Measurements from ENCODE around the gene TMEM179. TPM values are rescaled to one million over a fixed set of nuclear protein-coding genes. Genes with fewer than 3 reads are reported as not detected.

Gene TMEM179
- total and polyA plus RNA-seq, 8 donors: 1.1 to 35.3 (median 3.3) TPM

DNA sequence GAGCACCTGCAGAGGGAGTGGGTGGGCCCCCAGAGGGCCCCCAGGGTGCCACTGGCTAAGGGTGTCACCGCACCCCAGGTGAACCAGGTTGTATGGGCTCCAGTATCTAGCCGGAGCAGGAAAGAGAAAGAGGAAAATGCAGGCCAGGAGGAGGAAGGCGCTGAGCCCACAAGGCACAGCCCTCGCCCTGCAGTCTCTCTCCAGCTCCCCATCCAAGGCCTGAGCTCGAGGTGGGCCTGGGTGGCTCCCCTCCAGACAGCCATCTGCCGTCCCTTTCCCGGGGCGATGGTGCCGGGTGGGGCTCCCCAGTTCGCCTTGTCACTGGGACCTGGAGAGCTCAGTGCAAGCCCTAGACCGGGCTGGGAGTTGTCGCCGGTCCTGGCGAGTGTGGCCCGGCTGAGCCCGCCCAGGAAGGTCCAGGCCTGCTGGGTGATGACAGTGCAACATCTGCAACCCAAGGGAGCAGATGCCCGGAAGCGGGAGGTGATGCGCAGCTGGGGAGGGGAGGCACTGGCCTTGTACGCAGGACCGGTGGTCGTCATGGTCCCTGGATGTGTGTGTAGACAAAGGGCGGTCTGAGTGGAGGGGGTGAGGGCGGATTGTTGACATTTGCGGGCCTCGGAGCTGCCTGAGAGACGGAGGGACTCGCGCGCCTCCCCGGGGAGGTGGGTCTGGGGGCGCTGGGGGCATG is 716 bp downstream of the TMEM179 start:
- TF ChIP-seq, protein P1, sequence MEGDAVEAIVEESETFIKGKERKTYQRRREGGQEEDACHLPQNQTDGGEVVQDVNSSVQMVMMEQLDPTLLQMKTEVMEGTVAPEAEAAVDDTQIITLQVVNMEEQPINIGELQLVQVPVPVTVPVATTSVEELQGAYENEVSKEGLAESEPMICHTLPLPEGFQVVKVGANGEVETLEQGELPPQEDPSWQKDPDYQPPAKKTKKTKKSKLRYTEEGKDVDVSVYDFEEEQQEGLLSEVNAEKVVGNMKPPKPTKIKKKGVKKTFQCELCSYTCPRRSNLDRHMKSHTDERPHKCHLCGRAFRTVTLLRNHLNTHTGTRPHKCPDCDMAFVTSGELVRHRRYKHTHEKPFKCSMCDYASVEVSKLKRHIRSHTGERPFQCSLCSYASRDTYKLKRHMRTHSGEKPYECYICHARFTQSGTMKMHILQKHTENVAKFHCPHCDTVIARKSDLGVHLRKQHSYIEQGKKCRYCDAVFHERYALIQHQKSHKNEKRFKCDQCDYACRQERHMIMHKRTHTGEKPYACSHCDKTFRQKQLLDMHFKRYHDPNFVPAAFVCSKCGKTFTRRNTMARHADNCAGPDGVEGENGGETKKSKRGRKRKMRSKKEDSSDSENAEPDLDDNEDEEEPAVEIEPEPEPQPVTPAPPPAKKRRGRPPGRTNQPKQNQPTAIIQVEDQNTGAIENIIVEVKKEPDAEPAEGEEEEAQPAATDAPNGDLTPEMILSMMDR (IDR thresholded peaks at IDR 0.05): no peak
- H3K36me3 ChIP-seq: no peaks in the 10 kb centered on the region
- H3K4me1 ChIP-seq: no peaks in the 10 kb centered on the region
- no peak overlapping the region for H3K27ac ChIP-seq
- H3K4me3 ChIP-seq: peak overlapping the region in 1 of 4 donors; percentile 41
- ATAC-seq (peak in 2 of 4 donors; percentile 56 to 65), FAIRE-seq (no peak), DNase-seq (peak in 2 of 6 donors; percentile 57 to 76)
- peaks cover 0 to 7% (median 0%) of the 10 kb centered on the region in 4 donors for H3K27me3 ChIP-seq
- no peaks in the 10 kb centered on the region for H3K9me3 ChIP-seq
- 26% methylated on average over 30 to 32 of the region's 32 CpGs for WGBS, 2 donors
- intact Hi-C loops (cut with DNase I): no loop called here

GRCh38 chr14:104602933-104603325 is 1.6 kb downstream of the TMEM179 start:
- 69 to 87% methylated on average over 7 of the region's 7 CpGs for WGBS, 2 donors
- FAIRE-seq (no peak), ATAC-seq (no peak), DNase-seq (no peak)
- no peak overlapping the region for H3K27ac ChIP-seq
- H3K9me3 ChIP-seq: no peaks in the 10 kb centered on the region
- no peaks in the 10 kb centered on the region for H3K36me3 ChIP-seq
- TF ChIP-seq, protein P1 (IDR thresholded peaks at IDR 0.05): no peak
- H3K4me1 ChIP-seq: no peaks in the 10 kb centered on the region
- no peak overlapping the region for H3K4me3 ChIP-seq
- intact Hi-C loops (cut with DNase I): no loop called here
- H3K27me3 ChIP-seq: peaks cover 0 to 7% (median 0%) of the 10 kb centered on the region in 4 donors

DNA sequence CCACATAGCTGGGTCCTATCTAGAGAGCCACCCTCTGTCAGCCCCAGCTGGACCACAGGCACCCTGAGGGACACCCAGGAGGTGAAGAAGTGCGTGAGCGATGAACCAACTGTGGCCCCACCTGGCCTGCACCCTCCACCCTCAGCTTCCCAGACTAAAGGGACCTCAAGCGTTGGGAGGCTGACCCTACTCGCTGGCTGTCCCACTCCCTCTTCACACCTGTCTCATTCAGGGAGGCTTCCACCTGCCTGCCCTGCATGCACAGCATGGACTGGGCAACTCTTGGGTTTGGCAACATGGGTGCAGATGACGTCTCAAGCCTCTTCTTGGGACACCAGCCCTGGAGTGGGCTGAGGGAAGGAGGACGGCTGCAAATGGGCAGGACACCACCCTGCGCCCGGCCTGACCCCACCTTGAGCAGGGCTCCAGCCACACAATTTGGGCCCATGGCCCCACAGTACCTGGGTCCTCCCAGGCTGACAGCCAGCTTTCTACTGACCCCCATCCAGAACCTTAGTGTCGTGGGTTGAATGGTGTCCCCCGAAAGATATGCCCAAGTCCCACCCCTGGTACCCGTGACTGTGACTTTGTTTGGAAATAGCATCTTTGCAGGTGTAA is 2.1 kb downstream of the TMEM179 start:
- Histone ChIP-seq H3K9me3 (no peaks in the 10 kb centered on the region), H3K27ac (no peak overlapping the region), H3K36me3 (no peaks in the 10 kb centered on the region), H3K27me3 (peaks cover 0 to 7% (median 0%) of the 10 kb centered on the region in 4 donors), H3K4me3 (no peak overlapping the region), H3K4me1 (no peaks in the 10 kb centered on the region)
- 72 to 84% methylated on average over 11 of the region's 11 CpGs for WGBS, 2 donors
- no peak for ATAC-seq
- peak in 1 of 6 donors; percentile 22 for DNase-seq
- intact Hi-C loops (cut with DNase I): no loop called here
- no peak for FAIRE-seq
- TF ChIP-seq, protein P1 (IDR thresholded peaks at IDR 0.05): no peak

DNA sequence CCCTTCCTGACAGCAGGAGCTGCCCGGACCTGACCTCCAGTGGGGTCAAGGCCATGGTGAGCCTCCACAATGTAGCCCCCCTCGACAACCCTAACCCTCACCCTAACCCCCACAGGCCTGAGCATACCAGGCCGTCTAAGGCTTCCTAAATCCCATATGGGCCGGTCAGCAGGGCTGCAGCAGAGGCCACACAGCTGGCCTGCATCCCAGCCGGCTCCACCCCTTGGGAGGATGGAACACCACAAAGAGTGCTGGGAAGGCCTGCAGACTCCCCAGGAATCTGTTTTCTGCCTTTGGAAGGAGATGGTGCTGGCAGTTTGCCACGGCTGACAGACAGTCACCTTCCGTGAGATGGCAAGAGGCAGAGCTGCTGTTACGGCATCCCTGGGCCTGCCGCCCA is 2.8 kb downstream of the TMEM179 start:
- H3K4me3 ChIP-seq: no peak overlapping the region
- H3K36me3 ChIP-seq: no peaks in the 10 kb centered on the region
- FAIRE-seq (no peak), DNase-seq (peak in 3 of 6 donors; percentile 12 to 65 (median 58)), ATAC-seq (no peak)
- H3K27me3 ChIP-seq: peaks cover 0 to 7% (median 0%) of the 10 kb centered on the region in 4 donors
- TF ChIP-seq, protein P1 (IDR thresholded peaks at IDR 0.05): no peak
- intact Hi-C loops (cut with DNase I): no loop called here
- no peaks in the 10 kb centered on the region for H3K4me1 ChIP-seq
- 37 to 53% methylated on average over 8 to 9 of the region's 9 CpGs for WGBS, 2 donors
- H3K27ac ChIP-seq: no peak overlapping the region
- no peaks in the 10 kb centered on the region for H3K9me3 ChIP-seq

- DNase-seq (peak in 2 of 6 donors; percentile 40 to 43), ATAC-seq (no peak), FAIRE-seq (no peak)
- Histone ChIP-seq H3K4me3 (no peak overlapping the region), H3K4me1 (no peaks in the 10 kb centered on the region), H3K27ac (no peak overlapping the region), H3K27me3 (peaks cover 0 to 7% (median 0%) of the 10 kb centered on the region in 4 donors), H3K9me3 (no peaks in the 10 kb centered on the region), H3K36me3 (no peaks in the 10 kb centered on the region)
- TF ChIP-seq, protein P1 (IDR thresholded peaks at IDR 0.05): no peak
- 70 to 83% methylated on average over 8 of the region's 8 CpGs for WGBS, 2 donors
- intact Hi-C loops (cut with DNase I): no loop called here
These were observed 3.8 kb downstream of the TMEM179 start for GRCh38 chr14:104600805-104601204.

All from pancreas (tissue), 10 donors.